GOT3 (cell line): ENCODE measurements around the gene FHOD3.

ENCODE experiments used
- DNase-seq: peaks from one replicate; lab custom pipeline; 2025; ENCODE audit warnings: mixed read lengths; lab: John Stamatoyannopoulos, UW

FHOD3 gene

DNA sequence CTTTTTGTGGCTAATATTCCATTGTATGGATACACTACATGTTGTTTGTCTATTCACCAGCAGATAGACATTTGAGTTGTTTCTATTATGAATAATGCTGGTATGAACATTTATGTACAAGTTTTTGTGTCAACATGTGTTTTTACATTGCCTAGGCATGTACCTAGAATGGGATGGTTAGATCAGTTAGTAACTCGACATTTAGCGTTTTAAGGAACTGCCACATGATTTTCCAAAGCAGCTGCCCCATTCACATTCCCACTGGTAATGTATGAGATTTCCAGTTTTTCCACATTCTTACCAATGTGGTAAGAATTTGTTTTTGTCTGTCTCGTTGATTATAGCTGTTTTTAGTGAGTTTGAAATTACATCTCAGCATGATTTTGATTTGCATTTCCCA is 112.8 kb downstream of the FHOD3 start:
- no peak for DNase-seq

DNA sequence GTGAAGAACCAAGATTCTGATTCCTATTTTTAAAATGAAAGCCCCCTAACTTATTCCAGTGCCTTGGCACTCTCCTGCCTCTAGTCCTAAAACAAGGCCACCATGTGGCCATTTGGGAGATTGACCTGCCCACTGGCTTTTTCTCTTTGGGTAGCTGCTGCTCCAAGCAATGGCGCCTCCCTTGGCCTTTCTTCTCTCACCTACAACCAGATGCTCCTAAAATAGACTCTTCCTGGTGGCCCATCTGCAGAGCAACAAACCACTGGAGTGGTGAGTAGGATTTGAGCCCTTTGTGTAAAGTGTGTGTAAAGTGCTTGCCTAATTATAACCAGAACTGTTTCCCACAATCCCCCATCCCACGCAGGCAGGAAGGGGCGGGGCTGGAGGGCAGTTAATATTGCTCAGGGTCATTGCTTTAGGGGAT is 114.2 kb downstream of the FHOD3 start:
- no peak for DNase-seq

DNA sequence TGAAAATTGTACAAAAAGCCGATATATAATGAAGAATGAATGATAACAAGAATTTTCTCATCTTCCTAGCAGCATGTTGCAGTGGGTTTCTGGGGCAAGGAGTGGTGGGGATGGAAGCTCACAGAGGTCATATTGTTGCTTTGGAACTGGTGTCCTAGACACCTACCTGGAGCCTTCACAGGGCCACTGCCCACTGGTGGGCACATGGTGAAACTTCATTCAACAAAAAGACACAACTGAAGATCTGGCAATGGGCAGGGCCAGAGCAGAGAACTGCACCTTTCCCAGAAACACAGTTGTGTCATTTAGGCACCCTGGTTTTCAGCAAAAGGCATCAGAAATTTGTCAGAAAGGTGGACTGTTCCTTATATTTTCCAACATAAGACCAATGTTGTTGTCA is 115.3 kb downstream of the FHOD3 start:
- DNase-seq: no peak

DNA sequence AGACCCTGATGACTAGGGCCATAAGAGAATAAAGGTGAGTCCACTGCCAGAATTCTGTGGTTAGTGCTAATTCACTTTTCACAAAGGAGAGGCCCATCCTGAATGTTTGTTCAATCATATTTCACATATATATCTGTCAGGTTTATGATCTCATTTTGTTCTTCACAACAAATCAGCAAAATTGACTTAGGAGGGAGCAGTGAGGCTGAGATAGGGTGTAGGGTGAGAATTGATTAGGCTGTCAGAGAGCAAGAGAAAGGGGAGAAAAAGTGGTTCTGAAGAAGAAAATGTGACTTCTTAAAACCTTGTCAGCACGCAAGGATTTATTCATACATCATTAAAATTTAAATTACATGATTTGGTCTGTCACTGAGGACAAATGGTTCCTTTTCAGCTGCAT is 117.7 kb downstream of the FHOD3 start:
- DNase-seq: no peak

DNA sequence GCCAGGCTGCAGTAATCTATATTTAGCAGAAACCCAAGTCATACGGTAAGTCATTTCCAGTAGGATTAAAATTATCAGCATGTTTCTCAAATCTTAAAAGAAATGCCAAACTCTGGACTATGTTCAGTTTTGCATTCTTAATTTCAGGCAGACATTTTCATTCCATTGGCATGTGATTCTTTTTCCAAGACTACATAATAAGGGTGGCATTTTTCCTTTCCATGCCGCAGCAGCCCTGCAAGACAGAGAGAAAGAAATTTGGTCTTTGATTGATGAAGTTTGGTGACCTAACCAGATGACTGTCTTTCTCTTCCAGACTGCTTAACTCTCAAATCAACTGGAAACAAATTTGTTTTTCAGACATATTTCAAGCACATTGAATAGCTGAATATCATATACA is 118.1 kb downstream of the FHOD3 start:
- no peak for DNase-seq

DNA sequence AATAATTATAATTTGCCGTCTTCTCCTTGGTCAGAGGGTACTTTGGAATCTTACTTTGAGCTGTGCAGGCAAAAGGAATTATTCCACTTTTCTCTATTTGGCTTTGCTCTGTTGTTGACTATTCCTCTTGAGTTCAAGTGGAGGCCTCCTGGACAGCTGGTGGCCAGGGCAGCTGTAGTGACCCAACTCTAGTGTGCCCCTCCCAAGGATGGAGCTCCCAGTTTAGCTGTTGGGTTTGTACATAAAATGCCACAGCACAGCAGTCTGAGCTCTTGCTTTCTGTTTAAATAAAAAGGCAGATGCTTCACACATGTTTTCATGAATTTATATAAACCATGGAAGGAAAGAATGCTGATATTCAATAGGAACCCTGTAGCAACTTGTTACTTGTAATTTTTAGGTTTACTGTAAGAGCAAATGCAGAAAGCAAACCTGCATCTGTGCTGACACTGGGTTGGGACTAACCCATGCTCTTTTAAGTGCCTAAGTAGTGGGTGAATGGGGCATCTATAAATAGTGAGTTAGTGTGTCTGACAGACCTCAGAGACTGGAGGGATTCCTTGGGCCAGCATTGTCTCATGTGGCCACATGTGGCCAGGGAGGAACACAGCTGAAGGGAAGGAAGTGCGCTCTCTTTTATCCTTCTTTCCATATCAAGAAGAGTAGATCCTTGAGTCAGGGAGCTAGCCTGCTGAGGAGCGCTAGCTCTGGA is 121.8 kb downstream of the FHOD3 start:
- DNase-seq: no peak

DNA sequence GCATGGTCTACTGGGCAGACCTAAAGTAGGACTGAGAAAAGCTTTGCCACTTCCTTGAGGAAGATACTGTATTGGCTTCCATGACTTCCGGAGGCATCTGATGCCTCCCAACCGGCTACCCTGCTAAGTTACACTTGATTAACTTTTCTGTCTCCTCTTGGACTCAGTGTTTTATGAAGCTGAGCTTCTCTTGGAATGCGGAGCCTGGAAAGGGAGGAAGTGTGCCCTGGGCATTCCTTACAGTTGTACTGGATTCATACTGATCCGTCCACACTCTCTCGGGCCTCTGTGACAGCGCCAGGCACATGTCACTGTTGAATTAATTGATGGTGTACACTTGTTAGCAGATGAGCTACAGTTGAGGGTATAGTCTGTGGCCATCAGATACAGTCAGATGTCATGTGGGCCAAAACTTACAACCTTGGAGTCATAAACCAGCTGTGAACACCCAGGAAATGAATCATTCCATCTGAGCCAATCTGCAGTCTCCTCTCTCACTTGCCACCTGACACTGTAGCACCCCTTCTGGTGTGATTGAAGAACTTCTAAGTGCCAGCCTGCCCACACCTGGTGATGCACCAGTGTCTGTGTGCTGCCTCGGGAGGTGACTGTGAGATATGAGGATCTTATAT is 122.5 kb downstream of the FHOD3 start:
- DNase-seq: no peak

DNA sequence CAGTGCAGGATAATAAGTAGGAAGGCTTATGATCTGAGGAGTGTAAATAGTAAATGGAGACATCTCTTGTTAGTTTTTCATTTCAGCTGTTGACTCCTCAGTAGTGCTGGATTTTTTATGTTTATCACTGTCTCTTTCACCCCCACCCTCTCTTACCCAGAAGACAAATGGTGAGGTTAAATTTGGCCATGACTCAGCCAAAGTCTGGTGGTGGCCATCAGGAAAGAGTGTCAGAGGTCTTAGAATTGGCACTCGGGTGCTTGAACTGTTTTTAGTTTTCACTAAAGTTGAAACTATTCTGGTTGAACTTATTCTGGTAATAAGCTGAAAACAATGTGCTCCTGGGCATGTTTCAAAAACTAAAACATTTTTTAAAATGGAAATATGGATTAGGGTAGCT is 123.3 kb downstream of the FHOD3 start:
- DNase-seq: no peak

DNA sequence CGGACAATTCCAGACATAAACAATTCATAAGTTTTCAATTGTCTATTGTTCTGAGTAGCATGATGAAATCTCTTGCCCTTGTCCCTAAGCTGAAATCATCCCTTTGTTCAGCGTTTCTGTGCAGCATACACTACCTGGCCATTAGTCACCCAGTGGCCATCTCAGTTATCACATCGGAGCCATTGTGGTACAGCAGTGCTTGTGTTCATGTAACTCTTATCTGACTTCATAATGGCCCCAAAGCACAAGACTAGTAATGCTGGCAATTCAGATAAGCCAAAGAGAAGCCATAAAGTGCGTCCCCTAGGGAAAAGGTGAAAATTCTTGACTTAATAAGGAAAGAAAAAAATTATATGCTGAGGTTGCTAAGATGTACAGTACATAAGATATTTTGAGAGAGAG is 127.2 kb downstream of the FHOD3 start:
- no peak for DNase-seq

DNA sequence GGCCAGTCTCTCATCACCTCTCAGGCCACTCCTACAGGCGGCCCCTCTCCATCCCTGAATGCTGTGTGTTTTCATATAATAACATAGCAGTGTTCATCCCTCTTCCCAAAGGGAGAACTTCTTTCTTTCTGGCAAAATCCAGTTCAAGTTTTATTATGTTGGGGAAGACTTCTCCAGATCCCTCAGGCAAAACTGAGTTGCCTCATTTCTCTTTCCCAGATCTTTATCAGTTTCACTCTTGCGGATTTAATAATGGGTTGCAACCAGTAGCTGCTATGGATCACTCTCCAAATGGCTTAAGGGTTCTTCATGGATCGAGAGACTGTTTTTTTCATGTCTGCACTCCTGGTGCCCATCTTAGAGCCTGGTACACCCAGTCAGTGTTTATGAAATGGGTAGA is 129.9 kb downstream of the FHOD3 start:
- DNase-seq: no peak

DNA sequence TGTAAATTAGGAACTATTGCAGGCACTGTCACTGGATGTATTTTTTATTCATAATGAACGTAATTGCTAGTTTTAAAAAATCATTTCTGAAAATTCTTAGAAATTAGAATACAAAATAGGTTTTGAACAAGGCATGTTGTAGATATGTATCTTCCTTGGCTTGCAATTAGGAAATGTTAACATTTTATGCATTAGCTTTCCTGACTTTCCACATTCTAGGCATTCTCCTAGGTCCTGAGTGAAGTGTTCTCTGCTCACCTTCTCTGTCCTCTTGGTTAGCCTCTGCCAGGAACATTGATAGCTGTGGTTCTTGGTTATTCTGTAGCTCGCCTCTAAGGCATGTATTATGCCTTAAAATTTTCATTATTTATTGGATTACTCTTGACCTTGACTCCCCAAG is 130.3 kb downstream of the FHOD3 start:
- DNase-seq: no peak

DNA sequence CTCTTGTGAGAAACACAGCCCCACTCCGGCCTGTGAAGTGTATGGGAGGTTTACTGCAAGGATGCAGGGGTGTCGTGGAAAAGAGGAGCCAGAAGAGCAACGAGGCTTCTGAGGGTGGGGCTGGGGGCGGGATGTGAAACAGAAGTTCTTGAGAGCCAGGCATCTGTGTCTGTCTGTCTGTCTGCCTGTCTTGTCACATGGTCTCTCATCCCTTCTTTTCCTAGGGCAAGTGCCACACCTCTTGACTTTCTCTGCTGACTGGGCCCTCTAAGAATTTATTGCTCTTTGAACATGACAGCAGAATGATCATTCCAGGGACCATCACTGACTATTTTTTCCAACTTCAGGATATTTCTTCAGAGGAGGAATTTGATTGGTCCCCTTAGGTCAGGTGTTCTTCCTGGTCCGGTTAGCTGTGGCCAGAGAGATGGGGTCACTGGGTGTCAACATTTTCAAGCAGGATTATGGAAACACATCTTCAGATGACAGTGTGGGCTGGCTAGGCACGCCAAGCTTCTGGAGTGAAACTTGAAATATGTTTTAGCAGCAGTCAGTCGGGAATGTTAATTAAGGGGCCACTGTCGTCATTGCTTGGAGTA is 131.0 kb downstream of the FHOD3 start:
- DNase-seq: no peak

DNA sequence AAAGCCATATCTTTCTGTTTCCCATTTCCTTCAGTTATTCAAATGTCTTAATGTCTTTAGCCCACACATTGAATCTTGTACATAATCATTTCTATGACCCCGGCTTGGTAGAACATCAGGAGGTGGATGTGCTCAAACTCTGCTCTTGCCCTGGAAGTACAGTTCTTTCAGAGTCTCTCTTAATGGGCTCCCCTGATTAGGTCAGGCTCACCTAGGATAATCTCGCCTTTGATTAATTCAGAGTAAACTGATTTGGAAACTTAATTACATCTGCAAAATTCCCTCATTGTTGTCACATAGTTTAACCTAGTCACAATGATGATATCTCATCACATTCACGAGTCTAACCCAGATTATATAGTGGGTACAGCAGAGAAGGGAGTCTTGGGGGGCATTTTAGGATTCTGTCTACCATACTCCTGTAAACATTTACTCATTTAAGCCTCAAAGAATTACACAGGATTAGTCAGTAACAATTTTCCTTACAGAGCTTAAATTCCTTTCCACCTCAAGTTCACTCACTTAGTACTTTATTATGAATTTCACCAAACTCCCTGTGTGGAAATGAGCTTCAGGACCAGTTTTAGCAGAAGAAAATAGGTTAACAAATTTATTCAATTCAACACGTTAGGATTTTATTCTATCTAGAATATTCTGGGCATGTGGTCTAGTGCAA is 135.5 kb downstream of the FHOD3 start:
- no peak for DNase-seq

DNA sequence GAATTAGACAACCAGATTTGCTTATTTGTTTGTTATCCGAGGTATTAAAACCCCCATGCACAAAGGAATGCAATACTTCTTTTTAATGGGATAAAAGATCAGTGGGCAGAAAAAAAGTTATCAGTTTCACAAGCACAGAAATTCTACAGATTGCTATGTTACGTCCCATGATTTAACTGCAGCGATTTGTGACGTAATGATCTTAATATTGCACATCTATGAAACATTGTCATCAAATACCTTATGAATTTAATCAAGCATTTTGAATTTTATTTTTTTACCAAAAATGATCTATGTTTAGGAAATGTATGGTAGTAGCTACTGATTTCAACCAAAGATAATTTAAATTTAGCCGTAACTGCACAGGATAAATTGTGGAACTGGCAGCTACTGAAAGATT is 138.9 kb downstream of the FHOD3 start:
- DNase-seq: no peak

DNA sequence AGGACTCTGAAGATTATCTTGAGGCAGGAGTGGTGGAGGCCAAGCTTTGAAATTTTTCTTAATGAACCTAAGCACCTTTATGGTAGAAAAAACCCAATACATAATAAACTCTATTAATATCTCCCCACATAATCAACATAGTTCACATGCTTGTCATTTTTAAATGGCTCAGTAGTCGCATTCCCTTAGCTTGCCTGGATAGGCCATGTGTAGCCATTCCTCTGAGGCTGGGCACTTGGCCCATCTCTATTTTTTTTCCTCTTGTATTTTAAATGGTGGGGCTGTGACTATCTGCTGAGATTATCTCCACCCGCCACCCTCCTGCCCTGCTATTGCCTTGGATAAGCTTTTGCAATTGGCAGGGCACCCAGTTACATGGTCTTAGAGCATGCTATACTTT is 143.1 kb downstream of the FHOD3 start:
- no peak for DNase-seq

DNA sequence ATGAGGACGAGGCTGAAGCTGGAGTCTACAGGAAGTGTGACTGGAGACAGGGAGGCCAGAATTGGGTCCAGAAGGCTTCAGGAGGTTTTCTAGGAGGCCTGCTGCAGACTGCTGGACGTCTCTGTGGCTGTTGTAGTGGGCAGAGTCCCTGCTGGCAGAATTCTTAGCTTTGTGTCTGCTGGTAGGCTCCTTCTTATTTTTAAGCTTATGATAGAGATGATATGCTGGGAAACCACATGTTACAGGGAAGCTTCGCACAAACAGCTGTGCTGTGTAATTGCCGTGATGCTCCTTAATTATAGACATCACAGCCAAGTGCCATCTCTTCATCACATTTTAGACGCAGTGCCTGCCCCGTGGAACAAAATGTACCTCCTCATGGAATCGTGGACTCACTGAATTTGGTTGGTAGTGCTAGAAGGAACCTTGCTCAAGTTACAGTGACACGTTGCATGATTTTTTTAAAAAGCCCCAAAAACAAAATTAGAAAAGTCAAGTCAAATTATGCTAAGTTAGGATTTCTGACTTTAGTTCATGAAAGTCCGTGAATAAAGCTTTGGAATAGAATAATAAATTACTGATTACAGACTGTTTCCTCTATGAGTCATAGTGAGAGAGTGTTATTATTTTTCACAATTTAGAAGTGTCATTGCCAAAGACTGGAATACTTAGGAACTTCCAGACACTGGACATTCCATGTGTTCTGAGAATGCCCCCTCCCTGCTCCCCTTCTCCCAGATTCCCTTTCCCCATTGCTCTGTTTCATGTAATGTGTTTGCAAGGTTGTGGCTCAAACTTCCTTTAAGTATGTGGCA is 144.1 kb downstream of the FHOD3 start:
- no peak for DNase-seq

DNA sequence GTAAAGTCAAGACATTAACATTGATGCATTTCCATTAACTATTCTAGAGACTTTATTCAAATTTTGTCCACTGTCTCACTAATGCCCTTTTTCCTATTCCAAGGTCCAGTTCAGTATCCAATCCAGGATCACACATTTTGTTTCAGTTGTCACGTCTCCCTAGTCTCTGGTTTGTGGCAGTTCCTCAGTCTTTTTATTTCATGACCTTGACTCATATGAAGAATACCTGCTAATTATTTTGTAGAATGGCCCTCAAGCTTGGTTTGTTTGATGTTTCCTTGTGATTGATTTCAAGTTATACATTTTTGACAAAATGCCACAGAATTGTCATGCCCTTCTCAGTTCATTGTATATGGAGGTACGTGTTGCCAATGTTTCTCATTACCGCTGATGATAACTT is 145.2 kb downstream of the FHOD3 start:
- no peak for DNase-seq

DNA sequence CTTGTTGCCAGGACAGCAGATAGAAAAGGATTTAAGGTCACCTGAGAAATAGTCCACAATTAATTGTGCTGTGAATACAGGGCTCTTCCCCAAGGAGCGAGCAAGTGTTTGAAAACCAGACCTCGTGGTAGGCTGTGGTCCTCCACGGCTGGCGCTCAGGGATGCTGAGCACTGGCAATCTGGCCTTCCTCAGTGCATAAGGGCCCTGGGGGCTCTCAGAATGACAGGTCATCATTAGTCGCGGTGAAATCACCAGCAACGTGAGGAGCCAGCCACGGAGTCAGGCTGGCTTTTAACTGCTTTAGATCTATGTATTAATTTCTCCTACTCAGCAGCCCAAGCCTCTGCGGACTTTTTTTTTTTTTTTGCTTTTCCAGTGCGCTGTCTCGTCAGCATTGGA is 148.5 kb downstream of the FHOD3 start:
- DNase-seq: no peak

DNA sequence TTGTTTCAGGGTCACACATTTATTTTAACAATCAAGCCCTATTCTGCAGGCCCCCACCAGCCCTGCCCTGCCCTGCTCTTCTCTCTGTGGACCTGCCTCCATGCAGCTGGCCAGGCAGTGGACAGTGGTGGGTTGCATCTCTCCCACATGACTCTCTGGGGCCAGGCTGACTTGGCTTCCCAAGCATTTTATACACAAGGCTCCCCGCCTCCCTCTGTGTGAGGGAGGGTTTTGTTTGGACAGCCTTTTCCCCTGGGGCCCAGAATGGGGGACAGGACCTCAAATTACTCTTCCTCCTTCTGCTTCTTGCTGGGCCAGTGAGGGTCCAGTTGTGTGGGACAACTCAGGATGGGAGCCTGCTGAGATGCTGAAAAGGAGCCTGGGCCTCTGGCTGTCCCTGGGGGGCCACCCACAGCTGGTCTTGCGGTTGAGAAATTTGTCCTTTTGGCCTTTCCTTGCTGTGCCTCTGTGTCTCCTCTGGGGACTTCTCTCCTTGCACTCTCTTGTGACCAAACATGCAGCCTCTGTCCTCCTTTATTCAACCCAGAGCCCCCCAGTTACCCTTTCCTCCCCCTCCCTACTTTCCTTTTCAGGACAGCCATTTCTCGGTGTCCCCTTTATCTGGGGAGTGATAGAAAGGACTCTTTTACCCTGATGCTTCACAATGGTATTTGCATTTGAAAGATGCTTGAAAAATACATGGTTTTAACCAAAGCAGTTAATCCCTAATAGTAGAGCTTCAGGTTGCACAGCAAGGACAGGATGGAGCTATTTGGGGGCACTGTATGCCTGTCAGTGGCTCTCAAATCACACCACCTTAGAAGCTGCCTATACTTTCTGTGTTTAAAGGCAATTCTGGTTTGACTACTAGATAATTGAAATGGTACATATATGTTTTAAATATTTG is 151.1 kb downstream of the FHOD3 start:
- DNase-seq: no peak

DNA sequence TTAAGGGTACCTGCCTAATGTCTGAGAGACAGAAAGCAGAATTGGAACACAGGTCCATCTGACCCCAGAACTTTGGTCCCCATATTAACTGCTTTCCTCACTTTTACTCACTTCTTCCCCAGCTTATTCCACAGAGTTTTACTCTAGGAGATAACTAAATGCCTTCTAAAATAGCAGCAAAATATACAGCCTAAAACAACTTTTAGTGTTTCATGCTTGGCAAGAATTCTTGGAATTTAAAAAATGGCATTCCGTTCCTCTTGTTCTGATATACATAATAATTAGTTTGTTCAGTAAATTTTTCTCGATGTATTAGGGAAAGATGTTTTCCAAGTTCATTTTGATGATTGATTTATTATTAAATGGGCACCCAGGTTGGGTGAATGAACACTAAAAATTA is 151.9 kb downstream of the FHOD3 start:
- DNase-seq: no peak

DNA sequence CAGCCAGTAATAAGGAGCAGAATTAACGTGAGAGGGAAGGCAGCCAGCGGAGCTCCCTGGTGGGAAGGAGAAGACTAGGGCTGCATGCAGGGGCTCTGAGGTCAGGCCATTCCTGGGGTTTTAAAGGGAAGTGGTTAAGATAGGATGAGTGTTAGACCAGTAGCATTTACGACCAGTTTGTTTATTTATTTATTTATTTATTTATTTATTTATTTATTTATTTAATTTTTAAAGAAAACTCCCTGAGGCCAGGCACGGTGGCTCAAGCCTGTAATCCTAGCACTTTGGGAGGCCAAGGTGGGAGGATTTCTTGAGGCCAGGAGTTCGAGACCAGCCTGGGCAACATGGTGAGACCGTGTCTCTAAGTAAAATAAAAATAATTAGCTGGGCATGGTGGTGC is 152.8 kb downstream of the FHOD3 start:
- DNase-seq: no peak
